ENCODE data around the gene ZNF24. TPM values are rescaled to one million over a fixed set of nuclear protein-coding genes. Genes with fewer than 3 reads are reported as not detected.

The ZNF24 gene
- total and polyA plus RNA-seq, 2 experiments from 2014 or later: 52.4 to 75.2 TPM

DNA sequence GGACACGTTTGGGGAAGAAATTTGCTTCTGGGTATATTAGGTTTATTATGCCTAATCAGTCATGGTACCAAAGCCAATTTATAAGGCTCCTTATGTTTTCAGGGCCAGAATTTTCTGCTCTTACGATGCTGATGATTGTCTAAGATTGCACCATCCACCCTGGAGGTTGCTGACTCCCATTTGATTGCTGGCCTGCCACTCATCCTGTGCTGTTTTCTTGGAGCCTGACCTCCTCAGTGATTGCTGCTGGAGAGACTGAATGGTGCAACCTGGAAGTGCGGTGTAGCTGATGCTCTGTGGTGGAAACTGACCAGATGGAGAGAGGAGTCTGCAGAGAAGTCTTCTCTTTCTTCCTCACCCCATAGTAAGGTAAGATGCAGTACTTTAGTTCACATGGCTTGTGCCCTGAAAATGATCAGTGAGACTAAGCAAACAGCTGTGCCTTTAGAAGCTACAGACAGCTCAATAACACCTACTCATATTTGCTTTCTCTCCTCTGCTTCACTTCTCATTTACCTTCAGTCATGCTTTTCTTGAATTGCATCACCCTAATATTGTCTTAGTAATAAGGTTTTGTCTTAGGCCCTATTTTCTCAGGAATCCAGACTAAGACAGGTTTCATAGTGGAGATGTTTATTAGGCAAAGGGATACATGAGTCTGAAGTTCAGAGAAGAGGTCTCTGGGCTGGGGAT, 17.4 kb downstream of the ZNF24 start:
- no peaks in the 10 kb centered on the region for H3K27me3 Mint-ChIP-seq (ENCODE audit: insufficient read depth, low read depth, poor library complexity)
- no peaks in the 10 kb centered on the region for H4K20me1 ChIP-seq (replicated peaks; ENCODE audit: insufficient read depth)
- peaks cover 15% of the 10 kb centered on the region for H3K4me1 Mint-ChIP-seq
- no peak overlapping the region for H3K27ac ChIP-seq (ENCODE audit: low read depth)
- H3K9me2 ChIP-seq (ENCODE audit: insufficient read depth): no peaks in the 10 kb centered on the region
- no peak overlapping the region for H3K4me3 ChIP-seq
- TF ChIP-seq CREB1 (CRISPR knock-in tag; IDR thresholded peaks at IDR 0.05; ENCODE audit: low read depth): no peak
- TF ChIP-seq, protein P1, sequence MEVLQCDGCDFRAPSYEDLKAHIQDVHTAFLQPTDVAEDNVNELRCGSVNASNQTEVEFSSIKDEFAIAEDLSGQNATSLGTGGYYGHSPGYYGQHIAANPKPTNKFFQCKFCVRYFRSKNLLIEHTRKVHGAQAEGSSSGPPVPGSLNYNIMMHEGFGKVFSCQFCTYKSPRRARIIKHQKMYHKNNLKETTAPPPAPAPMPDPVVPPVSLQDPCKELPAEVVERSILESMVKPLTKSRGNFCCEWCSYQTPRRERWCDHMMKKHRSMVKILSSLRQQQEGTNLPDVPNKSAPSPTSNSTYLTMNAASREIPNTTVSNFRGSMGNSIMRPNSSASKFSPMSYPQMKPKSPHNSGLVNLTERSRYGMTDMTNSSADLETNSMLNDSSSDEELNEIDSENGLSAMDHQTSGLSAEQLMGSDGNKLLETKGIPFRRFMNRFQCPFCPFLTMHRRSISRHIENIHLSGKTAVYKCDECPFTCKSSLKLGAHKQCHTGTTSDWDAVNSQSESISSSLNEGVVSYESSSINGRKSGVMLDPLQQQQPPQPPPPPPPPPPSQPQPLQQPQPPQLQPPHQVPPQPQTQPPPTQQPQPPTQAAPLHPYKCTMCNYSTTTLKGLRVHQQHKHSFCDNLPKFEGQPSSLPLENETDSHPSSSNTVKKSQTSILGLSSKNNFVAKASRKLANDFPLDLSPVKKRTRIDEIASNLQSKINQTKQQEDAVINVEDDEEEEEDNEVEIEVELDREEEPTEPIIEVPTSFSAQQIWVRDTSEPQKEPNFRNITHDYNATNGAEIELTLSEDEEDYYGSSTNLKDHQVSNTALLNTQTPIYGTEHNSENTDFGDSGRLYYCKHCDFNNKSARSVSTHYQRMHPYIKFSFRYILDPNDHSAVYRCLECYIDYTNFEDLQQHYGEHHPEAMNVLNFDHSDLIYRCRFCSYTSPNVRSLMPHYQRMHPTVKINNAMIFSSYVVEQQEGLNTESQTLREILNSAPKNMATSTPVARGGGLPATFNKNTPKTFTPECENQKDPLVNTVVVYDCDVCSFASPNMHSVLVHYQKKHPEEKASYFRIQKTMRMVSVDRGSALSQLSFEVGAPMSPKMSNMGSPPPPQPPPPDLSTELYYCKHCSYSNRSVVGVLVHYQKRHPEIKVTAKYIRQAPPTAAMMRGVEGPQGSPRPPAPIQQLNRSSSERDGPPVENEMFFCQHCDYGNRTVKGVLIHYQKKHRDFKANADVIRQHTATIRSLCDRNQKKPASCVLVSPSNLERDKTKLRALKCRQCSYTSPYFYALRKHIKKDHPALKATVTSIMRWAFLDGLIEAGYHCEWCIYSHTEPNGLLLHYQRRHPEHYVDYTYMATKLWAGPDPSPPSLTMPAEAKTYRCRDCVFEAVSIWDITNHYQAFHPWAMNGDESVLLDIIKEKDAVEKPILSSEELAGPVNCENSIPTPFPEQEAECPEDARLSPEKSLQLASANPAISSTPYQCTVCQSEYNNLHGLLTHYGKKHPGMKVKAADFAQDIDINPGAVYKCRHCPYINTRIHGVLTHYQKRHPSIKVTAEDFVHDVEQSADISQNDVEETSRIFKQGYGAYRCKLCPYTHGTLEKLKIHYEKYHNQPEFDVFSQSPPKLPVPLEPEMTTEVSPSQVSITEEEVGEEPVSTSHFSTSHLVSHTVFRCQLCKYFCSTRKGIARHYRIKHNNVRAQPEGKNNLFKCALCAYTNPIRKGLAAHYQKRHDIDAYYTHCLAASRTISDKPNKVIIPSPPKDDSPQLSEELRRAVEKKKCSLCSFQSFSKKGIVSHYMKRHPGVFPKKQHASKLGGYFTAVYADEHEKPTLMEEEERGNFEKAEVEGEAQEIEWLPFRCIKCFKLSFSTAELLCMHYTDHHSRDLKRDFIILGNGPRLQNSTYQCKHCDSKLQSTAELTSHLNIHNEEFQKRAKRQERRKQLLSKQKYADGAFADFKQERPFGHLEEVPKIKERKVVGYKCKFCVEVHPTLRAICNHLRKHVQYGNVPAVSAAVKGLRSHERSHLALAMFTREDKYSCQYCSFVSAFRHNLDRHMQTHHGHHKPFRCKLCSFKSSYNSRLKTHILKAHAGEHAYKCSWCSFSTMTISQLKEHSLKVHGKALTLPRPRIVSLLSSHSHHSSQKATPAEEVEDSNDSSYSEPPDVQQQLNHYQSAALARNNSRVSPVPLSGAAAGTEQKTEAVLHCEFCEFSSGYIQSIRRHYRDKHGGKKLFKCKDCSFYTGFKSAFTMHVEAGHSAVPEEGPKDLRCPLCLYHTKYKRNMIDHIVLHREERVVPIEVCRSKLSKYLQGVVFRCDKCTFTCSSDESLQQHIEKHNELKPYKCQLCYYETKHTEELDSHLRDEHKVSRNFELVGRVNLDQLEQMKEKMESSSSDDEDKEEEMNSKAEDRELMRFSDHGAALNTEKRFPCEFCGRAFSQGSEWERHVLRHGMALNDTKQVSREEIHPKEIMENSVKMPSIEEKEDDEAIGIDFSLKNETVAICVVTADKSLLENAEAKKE (CRISPR knock-in tag; IDR thresholded peaks at IDR 0.05): 0 out of 2 replicates have a peak, but pooled peaks have one; percentile 15
- H3K27me3 ChIP-seq (ENCODE audit: insufficient read depth): no peaks in the 10 kb centered on the region
- H3K4me1 ChIP-seq (ENCODE audit: insufficient read depth): peaks cover 8% of the 10 kb centered on the region
- DNase-seq (ENCODE audit: low spot score): no peak
- no peaks in the 10 kb centered on the region for H3K79me2 ChIP-seq (replicated peaks; ENCODE audit: insufficient read depth)
- no peak overlapping the region for H3K27ac Mint-ChIP-seq
- peak overlapping the region; percentile 43; the same call in 1 of the 2 replicates for H2AFZ ChIP-seq
- no peaks in the 10 kb centered on the region for H3K36me3 Mint-ChIP-seq (ENCODE audit: low read depth)
- ATAC-seq: no peak
- H3F3A ChIP-seq (replicated peaks; ENCODE audit: low read depth): no peaks in the 10 kb centered on the region
- no peak overlapping the region for H3K4me3 Mint-ChIP-seq
- no peak overlapping the region for H3K4me2 ChIP-seq
- H3K9me3 Mint-ChIP-seq: no peaks in the 10 kb centered on the region
- no peaks in the 10 kb centered on the region for H3K36me3 ChIP-seq (ENCODE audit: insufficient read depth)

DNA sequence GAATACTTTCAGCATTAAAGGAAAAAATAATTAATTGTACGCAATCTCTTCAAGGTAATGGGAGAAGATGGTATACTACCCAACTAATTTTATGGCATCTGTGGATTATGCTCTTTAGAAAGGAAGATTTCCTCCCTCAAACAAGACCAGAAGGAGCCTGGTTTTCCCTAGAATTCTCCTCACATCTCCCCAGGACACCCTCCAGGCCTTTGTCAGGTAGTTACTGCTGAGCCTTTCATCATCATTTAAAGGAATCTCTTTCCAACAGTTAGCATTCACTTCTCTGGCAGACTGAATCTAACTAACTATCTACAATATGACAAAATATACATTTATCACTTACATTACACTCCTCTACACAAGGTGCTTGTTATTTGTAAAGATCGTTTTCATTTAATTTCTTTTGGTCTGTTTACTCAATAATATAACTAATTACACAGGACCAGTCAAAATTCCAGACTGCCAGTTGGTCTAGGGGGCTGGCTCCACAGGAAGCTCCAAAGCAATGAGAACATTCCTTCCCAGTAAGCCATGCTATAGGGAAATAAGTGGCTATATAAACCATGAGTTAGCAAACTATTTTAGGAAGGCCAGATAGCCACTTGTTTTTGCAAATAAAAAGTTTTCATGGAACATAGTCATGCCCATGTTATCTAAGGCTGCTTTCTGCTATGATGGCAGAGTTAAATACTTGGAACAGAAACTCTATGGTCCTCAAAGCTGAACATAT, 19.1 kb downstream of the ZNF24 start:
- H3K27ac ChIP-seq (ENCODE audit: low read depth): no peak overlapping the region; the same call in 1 of the 2 replicates
- TF ChIP-seq EZH2 (IDR thresholded peaks at IDR 0.05; ENCODE audit: low read depth, unreplicated experiment): no peak
- TF ChIP-seq, protein P1 (CRISPR knock-in tag; IDR thresholded peaks at IDR 0.05): 0 out of 2 replicates have a peak, but pooled peaks have one; percentile 32

More for the DNA sequence above, 19.1 kb downstream of the ZNF24 start:
- Histone ChIP-seq H2AFZ (no peak overlapping the region), H3K4me3 (no peak overlapping the region), H3K79me2 (replicated peaks; ENCODE audit: insufficient read depth) (no peaks in the 10 kb centered on the region), H3K36me3 (ENCODE audit: insufficient read depth) (no peaks in the 10 kb centered on the region), H3K9me2 (ENCODE audit: insufficient read depth) (no peaks in the 10 kb centered on the region), H3K27me3 (ENCODE audit: insufficient read depth) (no peaks in the 10 kb centered on the region), H3K4me1 (ENCODE audit: insufficient read depth) (peaks cover 8% of the 10 kb centered on the region), H3F3A (replicated peaks; ENCODE audit: low read depth) (no peaks in the 10 kb centered on the region), H3K4me2 (peak overlapping the region; percentile 10; the same call in 1 of the 2 replicates), H4K20me1 (replicated peaks; ENCODE audit: insufficient read depth) (no peaks in the 10 kb centered on the region)
- Mint-ChIP-seq H3K4me1 (peaks cover 15% of the 10 kb centered on the region), H3K36me3 (ENCODE audit: low read depth) (no peaks in the 10 kb centered on the region), H3K9me3 (no peaks in the 10 kb centered on the region), H3K27me3 (ENCODE audit: insufficient read depth, low read depth, poor library complexity) (no peaks in the 10 kb centered on the region), H3K27ac (peak overlapping the region; percentile 12; the same call in 1 of the 2 replicates), H3K4me3 (no peak overlapping the region)
- ATAC-seq (peak; percentile 95), DNase-seq (ENCODE audit: low spot score) (peak; percentile 74)
